Measurements from ENCODE around the gene DNAAF5.

DNAAF5 gene

DNA sequence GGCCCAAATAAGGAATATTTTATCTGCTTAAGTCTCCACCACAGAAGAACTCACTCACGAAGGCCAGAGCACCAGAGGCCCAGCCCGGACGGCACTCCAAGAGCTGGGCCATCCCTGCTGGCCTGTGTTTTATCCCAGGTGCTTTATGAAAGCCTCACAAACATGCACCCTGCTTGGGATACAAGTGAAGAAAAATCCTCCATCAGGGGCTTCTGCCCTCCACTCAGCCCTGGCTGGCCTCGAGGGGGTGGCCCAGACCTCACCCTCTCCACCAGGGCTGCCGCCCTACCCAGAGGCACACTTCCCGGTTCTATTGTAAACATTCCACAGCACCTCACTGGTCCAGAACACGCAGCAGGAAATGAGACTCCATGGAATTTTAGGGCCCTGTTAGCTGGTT is 19.8 kb upstream of the DNAAF5 start:
- in situ Hi-C loops (cut with MboI; ENCODE audit: low sequenced_read_pairs), result no loop called here

DNA sequence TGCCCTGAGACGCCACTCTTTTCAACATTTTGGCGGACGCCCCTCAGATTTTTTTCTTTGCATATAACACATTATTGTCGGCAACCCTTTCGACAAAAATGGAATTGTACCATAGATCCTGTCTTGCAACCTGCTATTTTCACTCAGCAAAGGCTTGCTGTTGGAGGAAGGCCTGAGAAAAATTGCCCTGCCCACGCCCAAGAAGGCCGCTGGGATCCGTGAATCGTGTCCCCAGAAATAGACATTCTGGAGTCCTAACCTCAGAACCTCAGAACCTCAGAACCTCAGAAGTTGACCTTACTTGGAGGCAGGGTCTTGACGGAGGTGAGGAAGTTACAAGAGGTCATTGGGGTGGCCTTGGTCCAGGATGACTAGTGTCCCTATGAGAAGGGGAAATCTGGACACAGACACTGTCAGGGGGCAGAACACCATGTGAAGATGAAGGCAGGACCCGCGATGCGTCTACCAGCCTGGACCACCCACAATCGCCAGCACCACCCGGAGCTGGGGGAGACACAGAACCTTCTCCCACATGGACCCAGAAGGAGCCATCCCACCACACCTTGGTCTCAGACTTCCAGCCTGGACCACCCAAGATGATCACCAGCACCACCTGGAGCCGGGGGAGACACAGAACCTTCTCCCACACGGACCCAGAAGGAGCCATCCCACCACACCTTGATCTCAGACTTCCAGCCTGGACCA is 19.1 kb upstream of the DNAAF5 start:
- in situ Hi-C loops (cut with MboI; ENCODE audit: low sequenced_read_pairs), result no loop called here

DNA sequence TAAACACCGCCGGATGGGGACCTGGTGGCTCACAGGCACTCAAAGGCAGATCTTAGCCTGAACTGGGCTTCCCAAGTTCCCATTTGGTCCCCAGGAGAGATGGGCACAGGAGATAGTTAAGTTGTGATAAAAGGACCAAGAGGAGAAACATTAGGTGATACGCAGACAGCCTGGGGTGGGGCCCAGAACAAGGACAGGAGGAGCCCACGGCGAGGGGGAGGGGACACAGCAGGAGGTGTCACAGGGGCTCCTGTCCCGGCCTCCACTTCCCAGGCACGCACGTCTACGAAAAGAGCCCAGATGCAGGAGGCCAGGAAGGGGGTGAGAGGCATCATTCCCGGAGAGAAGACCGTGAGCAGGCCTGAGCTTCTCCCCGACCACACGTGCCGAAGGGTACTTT is 16.3 kb upstream of the DNAAF5 start:
- in situ Hi-C loops (cut with MboI; ENCODE audit: low sequenced_read_pairs), result no loop called here

DNA sequence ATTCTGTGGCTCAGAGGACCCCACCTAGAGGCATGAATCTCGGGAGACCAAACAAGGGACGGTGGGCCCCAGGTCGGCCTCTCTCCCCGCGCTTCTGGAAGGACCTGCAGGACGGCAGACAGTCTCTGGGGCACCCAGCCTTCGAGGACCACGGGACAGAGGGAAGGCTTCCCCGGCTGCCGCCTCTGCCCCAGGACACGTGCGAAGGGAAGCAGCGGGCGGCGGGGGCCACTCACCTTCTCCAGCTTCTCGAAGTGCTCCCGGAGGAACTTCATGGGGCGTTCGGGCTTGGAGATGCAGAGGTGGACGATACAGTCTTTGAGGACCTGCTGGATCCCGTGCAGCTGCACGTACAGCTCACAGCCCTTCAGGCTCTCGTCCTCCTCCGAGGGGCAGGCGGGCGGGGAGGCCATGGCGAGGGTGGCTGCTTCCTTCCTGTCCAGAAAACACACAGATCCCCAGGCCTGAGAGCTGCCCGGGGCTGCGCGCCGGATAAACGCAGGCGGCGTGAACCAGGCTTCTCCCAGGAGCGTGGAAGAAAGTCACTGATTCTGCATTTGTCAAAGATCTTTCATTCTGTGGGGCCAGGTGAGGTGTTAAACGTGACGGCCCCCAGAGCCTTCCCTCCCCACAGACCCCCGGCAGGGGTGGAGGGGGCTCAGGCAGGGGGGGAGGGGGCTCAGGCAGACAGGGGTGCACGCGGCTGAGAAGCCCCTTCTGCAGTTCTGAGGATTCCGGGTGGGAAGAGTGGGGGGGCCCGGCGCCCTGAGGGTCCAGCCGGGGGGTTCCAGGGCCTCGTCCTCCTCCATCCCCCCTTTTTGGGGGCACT is 15.2 kb upstream of the DNAAF5 start:
- in situ Hi-C loops (cut with MboI; ENCODE audit: low sequenced_read_pairs), result no loop called here

DNA sequence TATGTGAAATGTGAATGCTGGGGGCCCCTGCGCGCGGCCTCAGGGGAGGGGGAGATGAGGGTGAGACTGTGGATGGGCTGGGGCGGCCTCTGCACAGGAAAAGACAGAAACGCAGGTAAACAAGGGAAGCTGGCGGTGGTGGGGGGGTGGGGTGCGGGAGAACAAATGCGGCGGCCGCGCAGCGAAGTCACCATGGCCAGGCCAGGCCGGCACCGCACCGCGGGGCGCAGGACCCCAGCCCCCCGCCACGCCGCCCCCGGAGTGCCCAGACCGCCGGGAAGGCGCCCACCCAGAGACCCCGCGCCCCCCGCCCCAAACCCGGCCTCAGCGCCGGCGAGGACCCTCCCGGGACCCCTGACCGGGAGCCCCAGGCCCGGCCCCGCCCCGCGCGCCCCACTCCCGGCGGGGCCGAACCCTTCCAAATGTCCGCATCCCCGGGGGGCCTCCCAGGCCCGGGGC is 14.5 kb upstream of the DNAAF5 start:
- in situ Hi-C loops (cut with MboI; ENCODE audit: low sequenced_read_pairs), result no loop called here

DNA sequence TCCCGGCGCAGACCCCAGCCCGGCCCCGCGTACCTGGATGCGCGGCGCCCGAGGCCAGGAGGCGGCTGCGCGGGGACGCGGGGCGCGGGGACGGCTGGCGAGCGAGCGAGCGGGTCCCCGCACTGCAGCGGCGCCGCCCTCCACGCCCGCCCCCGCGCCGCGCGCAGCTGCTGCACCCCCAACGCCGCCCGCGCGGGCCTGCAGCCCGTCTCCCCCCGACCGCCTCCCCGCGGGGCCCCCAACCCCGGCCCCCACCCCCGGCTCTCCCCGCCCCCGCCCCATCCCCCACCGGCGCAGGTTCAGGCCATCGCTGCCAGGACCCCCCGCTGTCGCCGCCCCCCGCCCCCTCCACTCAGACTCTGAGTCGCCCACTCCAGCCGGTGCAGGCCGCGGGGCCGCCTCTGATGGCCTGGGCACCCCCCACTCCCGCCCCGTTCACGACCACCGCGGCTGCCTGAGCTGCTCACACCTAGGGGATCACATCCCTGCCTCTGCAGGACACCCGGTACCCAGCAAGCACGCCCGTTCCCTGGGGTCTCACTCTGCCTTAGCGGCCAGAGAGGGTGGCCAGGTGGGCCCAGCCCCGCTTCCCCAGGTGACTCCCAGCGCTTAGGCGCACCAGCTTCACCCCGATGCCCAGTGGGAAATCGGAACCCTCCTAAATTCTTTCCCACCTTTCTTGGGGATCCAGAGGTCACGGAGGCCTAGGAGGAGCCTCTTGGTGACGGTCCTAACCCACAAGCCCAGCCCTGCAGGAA is 13.9 kb upstream of the DNAAF5 start:
- in situ Hi-C loops (cut with MboI; ENCODE audit: low sequenced_read_pairs), result no loop called here

DNA sequence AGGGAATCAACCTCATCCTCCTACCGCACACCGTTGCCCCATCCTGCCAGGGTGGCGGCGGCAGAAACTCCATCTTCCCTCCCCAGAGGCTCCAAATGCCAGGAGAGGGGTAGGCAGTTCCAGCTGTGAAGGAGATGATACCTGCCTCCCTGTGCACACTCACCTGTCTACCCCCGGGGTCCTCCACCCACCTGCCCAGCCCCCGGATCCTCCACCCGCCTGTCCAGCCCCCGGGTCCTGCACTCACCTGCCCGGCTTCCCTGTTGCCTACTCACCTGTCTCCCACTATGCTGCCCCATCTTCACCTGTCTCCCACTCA is 13.4 kb upstream of the DNAAF5 start:
- in situ Hi-C loops (cut with MboI; ENCODE audit: low sequenced_read_pairs), result no loop called here

DNA sequence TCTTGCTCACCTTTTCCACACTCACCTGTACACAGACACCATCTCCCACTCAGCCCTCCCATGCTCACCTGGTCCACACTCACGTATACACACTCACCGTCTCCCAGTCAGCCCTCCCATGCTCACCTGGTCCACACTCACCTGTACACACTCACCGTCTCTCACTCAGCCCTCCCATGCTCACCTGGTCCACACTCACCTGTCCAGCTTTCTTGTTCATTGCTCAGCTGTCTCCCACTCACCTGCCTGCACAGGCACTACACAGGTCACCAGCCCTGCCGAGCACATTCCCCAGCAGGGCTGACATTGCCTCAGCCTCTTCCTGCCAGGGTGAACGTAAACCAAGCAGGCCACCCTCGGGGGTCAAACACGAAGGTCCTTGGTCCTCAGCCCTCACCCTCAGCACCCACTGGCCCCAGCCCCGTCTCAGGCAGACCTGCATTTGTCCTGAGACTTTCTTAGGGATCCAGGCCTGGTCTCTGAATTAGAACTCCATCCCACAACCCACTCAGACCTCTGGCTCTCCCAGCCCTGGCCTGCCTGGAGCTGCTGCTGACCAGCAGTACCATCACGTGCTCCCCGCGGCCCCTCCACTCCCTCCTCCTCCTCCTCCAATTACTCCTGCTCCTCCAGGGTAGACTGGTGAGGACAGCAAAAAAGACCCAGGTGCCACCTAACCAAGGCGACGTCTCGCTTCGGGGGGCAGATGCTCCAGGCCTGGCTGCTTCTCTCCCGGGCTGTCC is 12.8 kb upstream of the DNAAF5 start:
- in situ Hi-C loops (cut with MboI; ENCODE audit: low sequenced_read_pairs), result no loop called here

DNA sequence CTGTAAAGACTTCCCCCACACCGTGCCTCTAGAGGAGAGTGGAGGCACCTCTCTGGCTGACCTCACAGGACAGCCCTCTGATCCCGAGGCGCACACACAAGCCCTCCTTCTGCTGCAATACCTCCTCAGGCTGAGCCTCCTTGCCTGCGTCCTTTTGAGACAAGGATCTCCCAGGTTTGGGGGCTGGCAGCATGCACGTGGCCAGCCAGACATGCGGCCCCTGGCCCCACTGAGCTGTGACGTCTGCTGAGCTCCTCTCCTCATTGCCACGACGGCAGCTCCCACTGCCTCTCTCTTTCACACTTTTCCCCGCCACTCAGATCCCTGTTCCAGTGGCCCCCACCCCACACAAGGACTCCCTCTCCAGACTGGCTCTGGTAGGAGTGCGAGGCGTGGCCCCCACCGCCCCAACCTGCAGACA is 12.2 kb upstream of the DNAAF5 start:
- in situ Hi-C loops (cut with MboI; ENCODE audit: low sequenced_read_pairs), result no loop called here

DNA sequence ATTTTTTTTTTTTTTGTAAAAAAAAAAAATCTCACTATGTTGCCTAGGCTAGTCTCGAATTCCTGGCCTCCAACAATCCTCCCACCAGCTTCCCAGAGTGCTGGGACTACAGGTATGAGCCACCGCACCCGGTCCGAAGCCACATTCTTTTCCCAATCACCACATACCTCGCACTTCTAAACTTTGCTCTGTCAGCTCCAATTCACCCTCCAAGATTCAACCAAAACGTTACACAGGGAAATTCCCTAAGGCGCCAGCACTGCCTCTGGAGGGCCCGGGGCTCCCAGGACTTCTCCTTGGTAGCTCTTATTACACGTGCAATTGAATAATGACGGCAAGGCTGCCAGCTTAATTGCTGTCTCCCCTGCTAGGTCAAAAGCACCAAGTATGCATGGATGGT is 10.3 kb upstream of the DNAAF5 start:
- in situ Hi-C loops (cut with MboI; ENCODE audit: low sequenced_read_pairs), result no loop called here

DNA sequence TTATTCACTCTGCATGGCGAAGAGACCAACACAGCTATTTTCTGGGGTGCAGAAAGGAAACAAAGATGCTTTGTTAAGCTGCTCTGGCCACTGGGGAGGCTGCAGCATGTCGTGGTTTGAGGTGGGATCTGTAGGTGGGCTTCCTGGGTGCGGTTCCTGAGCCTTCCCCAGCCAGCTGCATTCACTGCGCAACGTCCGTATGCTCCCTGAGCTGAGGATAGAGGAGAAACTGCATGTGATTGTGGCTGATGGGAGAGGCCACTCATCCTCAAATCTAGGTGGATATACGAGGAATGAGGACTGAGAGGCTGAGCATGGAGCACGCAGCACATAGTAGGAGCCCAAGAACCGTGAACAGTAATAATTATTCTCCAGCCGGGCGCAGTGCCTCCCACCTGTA is 9.9 kb upstream of the DNAAF5 start:
- in situ Hi-C loops (cut with MboI; ENCODE audit: low sequenced_read_pairs), result no loop called here

DNA sequence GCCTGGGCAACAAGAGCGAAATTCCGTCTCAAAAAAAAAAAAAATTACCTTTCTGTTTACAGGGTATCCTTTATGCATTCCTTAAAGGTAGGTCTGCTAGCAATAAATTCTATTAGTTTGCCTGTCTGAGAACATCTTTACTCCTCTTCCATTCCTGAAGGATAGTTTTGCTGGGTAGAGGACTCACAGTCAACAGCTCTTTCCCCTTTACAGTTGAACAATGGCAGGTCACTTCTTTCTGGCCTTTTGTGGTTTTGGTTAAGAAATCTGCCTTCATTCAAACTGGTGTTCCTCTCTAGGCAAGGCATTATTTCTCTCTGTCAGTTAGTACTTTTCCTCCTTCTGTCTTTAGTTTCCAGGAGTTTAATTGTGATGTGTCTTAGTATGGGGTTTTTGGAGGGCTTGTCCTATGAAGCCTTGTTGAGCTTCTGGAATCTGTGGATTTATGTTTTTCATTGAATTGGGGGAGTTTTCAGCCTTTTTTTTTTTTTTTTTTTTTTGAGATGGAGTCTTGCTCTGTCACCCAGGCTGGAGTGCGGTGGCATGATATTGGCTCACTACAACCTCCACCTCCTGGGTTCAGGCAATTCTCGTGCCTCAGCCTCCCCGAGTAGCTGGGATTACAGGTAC is 4.8 kb upstream of the DNAAF5 start:
- in situ Hi-C loops (cut with MboI; ENCODE audit: low sequenced_read_pairs), result no loop called here

DNA sequence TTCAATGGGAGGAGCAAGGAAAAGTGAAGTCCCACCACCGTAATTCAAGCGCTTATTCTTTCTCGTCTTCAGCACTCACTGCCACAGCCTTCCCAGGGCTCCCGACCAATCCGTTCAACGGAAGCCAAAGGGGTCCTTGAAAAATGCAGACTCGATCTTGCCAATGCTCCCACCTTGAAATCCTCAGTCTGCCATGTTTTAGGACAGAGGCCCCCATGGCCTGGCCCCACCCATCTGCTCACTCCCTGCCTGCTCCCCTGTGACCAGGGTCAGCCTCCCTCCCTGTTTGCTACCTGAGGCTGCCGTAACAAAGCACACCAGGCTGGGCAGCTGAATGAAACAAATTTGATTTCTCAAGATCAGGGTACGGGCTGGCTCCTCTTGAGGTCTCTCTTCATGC is 3.0 kb upstream of the DNAAF5 start:
- in situ Hi-C loops (cut with MboI; ENCODE audit: low sequenced_read_pairs), result no loop called here

DNA sequence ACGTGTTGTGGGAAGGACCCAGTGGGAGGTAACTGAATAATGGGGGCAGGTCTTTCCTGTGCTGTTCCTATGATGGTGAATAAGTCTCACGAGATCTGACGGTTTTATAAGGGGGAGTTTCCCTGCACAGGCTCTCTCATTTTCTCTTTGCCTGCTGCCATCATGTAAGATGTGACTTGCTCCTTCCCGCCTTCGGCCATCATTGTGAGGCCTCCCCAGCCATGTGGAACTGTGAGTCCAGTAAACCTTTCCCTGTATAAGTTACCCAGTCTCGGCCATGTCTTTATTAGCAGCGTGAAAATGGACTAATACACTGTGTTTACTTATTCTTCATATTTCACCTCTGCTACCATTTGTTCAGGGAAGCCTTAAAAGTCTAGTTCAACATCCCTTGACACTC is 2.2 kb upstream of the DNAAF5 start:
- in situ Hi-C loops (cut with MboI; ENCODE audit: low sequenced_read_pairs), result no loop called here

DNA sequence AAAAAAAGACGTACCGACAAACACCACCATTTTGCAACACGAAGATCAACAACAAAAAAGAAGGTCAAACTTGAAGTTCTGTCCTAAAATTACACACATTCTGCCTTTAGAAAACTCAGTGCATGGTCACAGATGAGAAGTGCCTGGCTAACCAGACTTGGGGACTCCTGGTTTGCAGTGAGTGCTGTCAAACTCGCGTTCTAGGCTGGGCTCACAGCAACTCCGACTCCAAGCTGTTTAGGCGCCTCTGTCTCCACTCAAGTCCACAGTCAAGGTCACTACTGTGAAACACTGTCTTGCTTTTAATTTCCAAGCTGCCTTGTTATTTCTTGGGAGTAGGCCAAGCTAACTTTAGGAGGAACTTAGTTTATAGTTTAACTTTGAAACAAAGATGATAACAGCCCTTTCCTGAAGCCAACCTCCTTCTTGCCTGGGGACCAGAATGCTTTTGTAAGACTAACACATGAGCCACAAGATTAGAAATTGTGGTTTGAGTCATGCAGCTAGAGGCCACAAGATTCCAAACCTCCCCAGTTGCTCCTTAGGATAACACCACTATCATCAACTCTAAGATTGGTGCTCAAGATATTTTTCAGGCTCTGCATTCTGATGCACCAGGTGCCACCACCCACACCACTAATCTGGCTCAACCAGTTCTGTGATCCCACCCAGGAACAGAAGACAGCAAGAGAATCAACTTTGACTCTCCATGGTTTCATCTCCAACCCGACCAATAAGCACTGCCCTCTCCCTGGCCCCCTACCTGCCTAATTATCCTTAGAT is 1.1 kb upstream of the DNAAF5 start:
- in situ Hi-C loops (cut with MboI; ENCODE audit: low sequenced_read_pairs), result no loop called here

DNA sequence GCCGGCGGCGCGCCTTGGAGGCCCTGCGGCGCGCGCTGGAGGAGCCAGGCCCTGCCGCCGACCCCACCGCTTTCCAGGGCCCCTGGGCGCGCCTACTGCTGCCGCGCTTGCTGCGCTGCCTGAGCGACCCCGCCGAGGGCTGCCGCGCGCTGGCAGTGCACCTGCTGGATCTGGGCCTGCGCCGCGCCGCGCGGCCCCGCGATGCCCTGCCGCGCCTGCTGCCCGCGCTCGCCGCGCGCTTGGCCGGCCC is 280 bp downstream of the DNAAF5 start:
- in situ Hi-C loops (cut with MboI; ENCODE audit: low sequenced_read_pairs), result no loop called here

DNA sequence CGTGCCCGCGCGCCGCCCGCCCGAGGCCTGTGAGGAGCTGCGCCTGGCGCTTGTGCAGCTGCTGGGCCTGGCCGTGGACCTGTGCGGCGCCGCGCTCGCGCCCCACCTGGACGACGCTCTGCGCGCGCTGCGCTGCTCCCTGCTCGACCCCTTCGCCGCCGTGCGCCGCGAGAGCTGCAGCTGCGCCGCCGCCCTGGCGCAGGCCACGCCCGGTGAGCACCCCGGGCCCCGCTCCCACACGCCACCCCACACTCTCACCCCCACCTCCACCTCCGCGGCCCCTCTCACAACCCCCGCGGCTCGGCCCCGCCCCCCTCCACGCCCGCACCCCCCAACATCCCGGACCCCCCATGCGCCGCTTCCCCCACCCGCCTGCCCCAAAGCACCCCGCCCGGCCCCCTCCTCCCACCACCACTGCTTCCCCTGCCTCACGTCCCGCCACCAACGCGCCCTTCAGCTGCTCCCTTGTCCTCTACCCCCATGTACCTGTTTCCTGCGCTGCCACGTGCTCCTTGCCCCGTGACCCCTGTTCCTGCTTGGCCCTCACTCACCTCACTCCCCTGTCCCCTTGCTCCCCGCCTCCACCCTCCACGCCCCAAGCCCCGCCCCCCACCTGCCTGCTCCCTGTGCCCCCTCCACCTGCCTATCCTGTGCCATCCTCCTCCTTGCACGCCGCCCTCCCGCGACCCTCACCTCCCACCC is 756 bp downstream of the DNAAF5 start, which contains the start of gene PRKAR1B:
PRKAR1B (minus strand) TSS at position 178 of the 702 bp plus-strand sequence. CDS start 15,776 bp downstream, outside the sequence.
- in situ Hi-C loops (cut with MboI; ENCODE audit: low sequenced_read_pairs), result no loop called here

DNA sequence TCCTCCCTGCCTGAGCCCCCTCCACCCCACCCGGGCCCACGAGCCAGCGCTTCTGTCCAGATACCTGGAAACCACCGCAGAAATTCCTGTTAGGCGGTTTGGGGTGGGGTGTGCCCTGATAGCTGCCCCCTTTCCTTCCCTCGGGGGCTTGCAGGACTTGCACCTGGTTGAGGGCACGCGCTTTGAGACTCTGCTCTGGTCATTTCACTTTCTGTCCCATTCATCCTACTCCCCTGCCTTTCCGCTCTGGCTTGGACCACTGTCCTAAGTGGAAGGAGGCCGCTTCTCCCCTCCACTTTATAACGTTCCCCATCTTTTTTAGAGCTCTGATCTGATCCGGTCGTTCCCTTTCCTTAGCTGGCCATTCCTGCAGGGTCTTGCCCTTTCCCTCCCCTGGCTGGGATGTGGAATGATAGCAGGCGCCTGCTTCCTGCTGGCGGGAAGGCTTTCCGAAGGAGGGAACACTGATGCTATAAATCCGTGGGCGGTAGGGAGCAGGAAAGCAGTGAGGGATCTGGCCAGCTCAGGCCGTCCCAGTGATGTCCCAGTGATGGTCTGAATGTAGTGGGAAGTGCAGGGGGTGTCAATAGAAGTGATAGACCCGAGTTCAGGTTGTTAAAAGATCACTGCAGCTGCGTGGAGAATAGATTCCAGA is 1.4 kb downstream of the DNAAF5 start:
- in situ Hi-C loops (cut with MboI; ENCODE audit: low sequenced_read_pairs), result no loop called here

DNA sequence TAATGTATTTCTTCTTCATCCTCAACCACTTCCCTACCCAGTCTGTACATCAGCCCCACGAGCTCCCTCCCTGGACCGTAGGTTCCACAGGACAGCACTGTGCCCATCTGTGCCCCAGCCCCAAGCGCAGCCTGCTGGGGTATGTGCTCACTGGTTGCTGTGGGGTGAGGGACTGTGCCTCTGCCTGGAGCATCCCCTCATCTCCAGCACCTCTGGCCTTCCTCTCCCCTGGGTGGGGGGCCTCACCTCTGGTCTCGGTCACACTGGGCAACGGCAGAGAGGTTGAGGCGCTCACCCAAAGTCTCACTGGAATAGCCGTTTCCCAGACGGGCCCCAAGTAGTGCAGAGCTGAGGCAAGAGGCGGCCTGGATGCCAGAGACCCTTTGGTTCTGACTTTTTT is 2.1 kb downstream of the DNAAF5 start:
- in situ Hi-C loops (cut with MboI; ENCODE audit: low sequenced_read_pairs), result no loop called here
